ENCODE results near the gene RPLP1.

DNA sequence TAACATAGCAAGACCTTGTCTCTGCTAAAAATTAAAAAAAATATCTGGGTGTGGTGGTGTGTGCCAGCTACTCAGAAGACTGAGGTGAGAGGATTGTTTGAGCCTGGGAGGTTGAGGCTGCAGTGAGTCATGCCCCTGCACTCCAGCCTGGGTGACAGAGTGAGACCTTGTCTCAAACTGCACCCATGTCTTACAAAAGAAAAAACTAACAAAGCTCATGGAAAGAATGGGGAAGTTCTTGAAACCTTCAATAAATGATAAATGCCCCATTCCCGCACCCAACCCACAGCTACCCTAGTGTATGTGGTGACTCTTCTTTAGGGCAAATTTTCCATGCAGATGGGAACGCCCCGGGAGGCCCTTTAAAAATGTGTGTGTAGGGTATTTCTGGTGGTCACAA lies 28.3 kb downstream of the RPLP1 start:
- TF ChIP-seq, protein P1, sequence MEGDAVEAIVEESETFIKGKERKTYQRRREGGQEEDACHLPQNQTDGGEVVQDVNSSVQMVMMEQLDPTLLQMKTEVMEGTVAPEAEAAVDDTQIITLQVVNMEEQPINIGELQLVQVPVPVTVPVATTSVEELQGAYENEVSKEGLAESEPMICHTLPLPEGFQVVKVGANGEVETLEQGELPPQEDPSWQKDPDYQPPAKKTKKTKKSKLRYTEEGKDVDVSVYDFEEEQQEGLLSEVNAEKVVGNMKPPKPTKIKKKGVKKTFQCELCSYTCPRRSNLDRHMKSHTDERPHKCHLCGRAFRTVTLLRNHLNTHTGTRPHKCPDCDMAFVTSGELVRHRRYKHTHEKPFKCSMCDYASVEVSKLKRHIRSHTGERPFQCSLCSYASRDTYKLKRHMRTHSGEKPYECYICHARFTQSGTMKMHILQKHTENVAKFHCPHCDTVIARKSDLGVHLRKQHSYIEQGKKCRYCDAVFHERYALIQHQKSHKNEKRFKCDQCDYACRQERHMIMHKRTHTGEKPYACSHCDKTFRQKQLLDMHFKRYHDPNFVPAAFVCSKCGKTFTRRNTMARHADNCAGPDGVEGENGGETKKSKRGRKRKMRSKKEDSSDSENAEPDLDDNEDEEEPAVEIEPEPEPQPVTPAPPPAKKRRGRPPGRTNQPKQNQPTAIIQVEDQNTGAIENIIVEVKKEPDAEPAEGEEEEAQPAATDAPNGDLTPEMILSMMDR (IDR thresholded peaks at IDR 0.05) = no peak
- no peak for TF ChIP-seq POLR2A (IDR thresholded peaks at IDR 0.05)

Measured in ovary (tissue), 3 donors.